Right atrium auricular region (tissue), 2 donors: ENCODE results near the gene MAN2B2. TPM values are rescaled to one million over a fixed set of nuclear protein-coding genes. Genes with fewer than 3 reads are reported as not detected.

Experiments
- DNase-seq: peaks from one replicate; pipeline ENCODE4 v3.0.0-alpha.2; 2019; ENCODE audit warnings: low spot score
- H3K27ac ChIP-seq, 2 donors: fragments of 200-600 bp; sonication (generic); 1 replicate in 1 of 2; 2 replicates in 1 of 2; pipeline ENCODE4 v1.5.1; 2016 to 2019
- H3K27me3 ChIP-seq, 2 donors: fragments of 200-600 bp; sonication (generic); one replicate each; pipeline versions ENCODE4 v1.5.1 to v1.6.0; 2017 to 2019
- H3K36me3 ChIP-seq: fragments of 200-600 bp; sonication (generic); one replicate; pipeline ENCODE4 v1.5.1; 2016
- H3K4me1 ChIP-seq, 2 donors: fragments of 200-600 bp; sonication (generic); one replicate each; pipeline versions ENCODE4 v1.5.1 to v1.6.0; 2017 to 2019
- H3K4me3 ChIP-seq, 2 donors: fragments of 200-600 bp; sonication (generic); 1 replicate in 1 of 2; 2 replicates in 1 of 2; pipeline ENCODE4 v1.5.1; 2017 to 2019; ENCODE audit warnings: mild to moderate bottlenecking in 1 of 2, moderate library complexity in 1 of 2
- H3K9me3 ChIP-seq, 2 donors: fragments of 200-600 bp; sonication (generic); one replicate each; pipeline ENCODE4 v1.5.1; 2019
- CTCF ChIP-seq, 2 donors: fragments of 200-600 bp; sonication (generic); IDR thresholded peaks; one replicate each; pipeline ENCODE4 v1.5.1; 2019; ENCODE audit warnings: antibody characterized with exemption in 2 of 2
- total RNA-seq, 2 donors: library from RNA; depleted of rRNA; stranded (reverse); fragments of >200 nt; gene quantifications; one replicate each; pipeline ENCODE4 v1.1.0, GENCODE V29; 2016

Gene MAN2B2
- total RNA-seq, 2 donors from 2014 or later, result 23.7 to 25.5 TPM

GRCh38 chr4:6532658-6533057 lies 42.3 kb upstream of the MAN2B2 start:
- no peak for DNase-seq
- H3K36me3 ChIP-seq, result no peaks in the 10 kb centered on the region
- H3K4me3 ChIP-seq, result no peak overlapping the region
- H3K9me3 ChIP-seq, result no peaks in the 10 kb centered on the region
- no peaks in the 10 kb centered on the region for H3K27me3 ChIP-seq
- no peaks in the 10 kb centered on the region for H3K4me1 ChIP-seq
- no peak overlapping the region for H3K27ac ChIP-seq
- no peak for TF ChIP-seq CTCF (IDR thresholded peaks at IDR 0.05)

GRCh38 chr4:6534050-6534449 lies 40.9 kb upstream of the MAN2B2 start:
- Histone ChIP-seq H3K9me3 (no peaks in the 10 kb centered on the region), H3K36me3 (no peaks in the 10 kb centered on the region), H3K4me1 (no peaks in the 10 kb centered on the region), H3K27me3 (no peaks in the 10 kb centered on the region), H3K4me3 (no peak overlapping the region), H3K27ac (no peak overlapping the region)
- TF ChIP-seq CTCF (IDR thresholded peaks at IDR 0.05), result no peak
- DNase-seq, result no peak

GRCh38 chr4:6534618-6535328 lies 40.2 kb upstream of the MAN2B2 start:
- no peaks in the 10 kb centered on the region for H3K36me3 ChIP-seq
- TF ChIP-seq CTCF (IDR thresholded peaks at IDR 0.05), result no peak
- no peak overlapping the region for H3K4me3 ChIP-seq
- DNase-seq, result no peak
- no peaks in the 10 kb centered on the region for H3K4me1 ChIP-seq
- H3K9me3 ChIP-seq, result no peaks in the 10 kb centered on the region
- H3K27me3 ChIP-seq, result no peaks in the 10 kb centered on the region
- H3K27ac ChIP-seq, result no peak overlapping the region

GRCh38 chr4:6535329-6535692 lies 39.7 kb upstream of the MAN2B2 start:
- DNase-seq, result no peak
- H3K27ac ChIP-seq, result no peak overlapping the region
- H3K4me3 ChIP-seq, result no peak overlapping the region
- H3K36me3 ChIP-seq, result no peaks in the 10 kb centered on the region
- H3K4me1 ChIP-seq, result no peaks in the 10 kb centered on the region
- H3K9me3 ChIP-seq, result peaks cover 0 to 2% of the 10 kb centered on the region in 2 donors
- H3K27me3 ChIP-seq, result no peaks in the 10 kb centered on the region
- TF ChIP-seq CTCF (IDR thresholded peaks at IDR 0.05), result no peak

- Histone ChIP-seq H3K27me3 (no peaks in the 10 kb centered on the region), H3K9me3 (peaks cover 0 to 6% of the 10 kb centered on the region in 2 donors), H3K36me3 (no peaks in the 10 kb centered on the region), H3K4me3 (no peak overlapping the region), H3K4me1 (no peaks in the 10 kb centered on the region), H3K27ac (no peak overlapping the region)
- DNase-seq, result no peak
- no peak for TF ChIP-seq CTCF (IDR thresholded peaks at IDR 0.05)
Observed at GRCh38 chr4:6535706-6536105, 39.3 kb upstream of the MAN2B2 start.

- Histone ChIP-seq H3K27ac (no peak overlapping the region), H3K9me3 (peaks cover 0 to 9% of the 10 kb centered on the region in 2 donors), H3K4me3 (no peak overlapping the region), H3K4me1 (no peaks in the 10 kb centered on the region), H3K27me3 (no peaks in the 10 kb centered on the region), H3K36me3 (no peaks in the 10 kb centered on the region)
- no peak for TF ChIP-seq CTCF (IDR thresholded peaks at IDR 0.05)
- no peak for DNase-seq
Observed at GRCh38 chr4:6538111-6538510, 36.9 kb upstream of the MAN2B2 start.
